ENCODE measurements around the gene FRMD4A. TPM values are rescaled to one million over a fixed set of nuclear protein-coding genes. Genes with fewer than 3 reads are reported as not detected.
A peak's percentile ranks its signal among the peaks of the same experiment; 100 is the strongest.

The FRMD4A gene
- total and polyA plus RNA-seq, 2 experiments from 2014 or later: 3.7 to 12.6 TPM

GRCh38 chr10:14116021-14116420 is 214.7 kb downstream of the FRMD4A start:
- TF ChIP-seq CTCF (IDR thresholded peaks at IDR 0.05; ENCODE audit: low read depth, low read length): no peak
- Histone ChIP-seq H3K27me3 (no peaks in the 10 kb centered on the region), H3K9me3 (ENCODE audit: low read depth) (no peaks in the 10 kb centered on the region), H3K4me1 (ENCODE audit: low read depth) (no peaks in the 10 kb centered on the region), H3K36me3 (no peaks in the 10 kb centered on the region), H3K4me3 (no peak overlapping the region), H3K27ac (no peak overlapping the region)
- no peak for DNase-seq (ENCODE audit: low read depth in 1 of 2, low spot score in 1 of 2)

GRCh38 chr10:14114791-14115190 is 215.9 kb downstream of the FRMD4A start:
- Histone ChIP-seq H3K4me1 (ENCODE audit: low read depth) (no peaks in the 10 kb centered on the region), H3K27me3 (no peaks in the 10 kb centered on the region), H3K36me3 (no peaks in the 10 kb centered on the region), H3K4me3 (no peak overlapping the region), H3K27ac (no peak overlapping the region), H3K9me3 (ENCODE audit: low read depth) (no peaks in the 10 kb centered on the region)
- DNase-seq (ENCODE audit: low read depth in 1 of 2, low spot score in 1 of 2): no peak
- TF ChIP-seq CTCF (IDR thresholded peaks at IDR 0.05; ENCODE audit: low read depth, low read length): no peak

DNA sequence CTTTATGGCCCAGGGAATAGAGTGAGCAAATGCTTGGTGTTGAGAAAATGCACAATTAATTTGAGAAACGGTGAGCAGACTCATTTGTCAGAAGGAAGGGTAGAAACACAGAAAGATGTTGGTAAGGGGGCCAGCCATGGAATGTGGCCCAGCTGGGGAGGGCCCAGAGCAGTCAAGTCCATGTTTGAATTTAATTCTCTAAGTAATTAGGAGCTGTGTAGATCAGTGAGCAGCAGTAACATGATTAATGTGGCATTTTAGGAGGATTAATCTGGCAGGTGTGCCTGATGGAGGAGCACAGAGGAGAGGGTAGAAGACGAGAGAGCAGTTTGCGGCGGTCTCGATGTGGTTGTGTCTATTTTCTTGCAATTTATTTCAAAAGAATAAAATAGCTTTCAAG is 218.7 kb downstream of the FRMD4A start:
- no peak for TF ChIP-seq CTCF (IDR thresholded peaks at IDR 0.05; ENCODE audit: low read depth, low read length)
- H3K36me3 ChIP-seq: no peaks in the 10 kb centered on the region
- H3K9me3 ChIP-seq (ENCODE audit: low read depth): no peaks in the 10 kb centered on the region
- no peak overlapping the region for H3K4me3 ChIP-seq
- no peaks in the 10 kb centered on the region for H3K4me1 ChIP-seq (ENCODE audit: low read depth)
- H3K27ac ChIP-seq: no peak overlapping the region
- DNase-seq (ENCODE audit: low read depth in 1 of 2, low spot score in 1 of 2): no peak
- no peaks in the 10 kb centered on the region for H3K27me3 ChIP-seq

DNA sequence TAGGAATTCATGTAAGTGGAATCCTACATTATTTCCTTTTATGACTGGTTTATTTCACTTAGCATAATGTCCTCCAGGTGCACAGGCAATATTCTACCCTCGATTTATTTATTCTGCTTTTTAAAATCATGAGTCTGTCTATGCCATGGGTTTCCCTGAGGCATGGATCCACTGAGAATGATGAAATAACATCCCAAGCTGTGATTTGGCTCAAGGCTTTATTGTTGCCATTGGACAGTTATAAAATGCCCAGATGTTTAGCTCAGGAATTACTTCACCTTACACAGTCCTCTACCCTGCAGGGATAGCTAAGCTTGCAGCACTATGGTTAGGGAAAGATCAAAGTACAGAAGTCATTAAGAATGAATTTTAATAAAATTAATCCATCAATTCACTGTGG is 219.5 kb downstream of the FRMD4A start:
- Histone ChIP-seq H3K4me3 (no peak overlapping the region), H3K27ac (no peak overlapping the region), H3K9me3 (ENCODE audit: low read depth) (no peaks in the 10 kb centered on the region), H3K4me1 (ENCODE audit: low read depth) (no peaks in the 10 kb centered on the region), H3K27me3 (no peaks in the 10 kb centered on the region), H3K36me3 (no peaks in the 10 kb centered on the region)
- DNase-seq (ENCODE audit: low read depth in 1 of 2, low spot score in 1 of 2): no peak
- no peak for TF ChIP-seq CTCF (IDR thresholded peaks at IDR 0.05; ENCODE audit: low read depth, low read length)

DNA sequence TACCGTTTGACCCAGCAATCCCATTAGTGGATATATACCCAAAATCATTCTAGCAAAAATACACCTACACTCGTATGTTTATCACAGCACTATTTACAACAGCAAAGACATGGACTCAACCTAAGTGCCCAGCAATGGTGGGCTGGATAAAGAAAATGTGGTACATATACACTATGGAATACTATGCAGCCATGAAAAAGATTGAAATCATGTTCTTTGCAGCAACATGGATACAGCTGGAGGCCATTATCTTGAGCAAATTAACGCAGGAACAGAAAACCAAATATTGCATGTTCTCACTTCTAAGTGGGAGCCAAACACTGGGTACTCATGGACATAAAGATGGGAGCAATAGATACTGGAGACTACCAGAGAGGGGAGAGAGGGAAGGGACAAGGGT is 223.9 kb downstream of the FRMD4A start:
- no peak for TF ChIP-seq CTCF (IDR thresholded peaks at IDR 0.05; ENCODE audit: low read depth, low read length)
- no peaks in the 10 kb centered on the region for H3K36me3 ChIP-seq
- no peak overlapping the region for H3K4me3 ChIP-seq
- DNase-seq (ENCODE audit: low read depth in 1 of 2, low spot score in 1 of 2): no peak
- H3K9me3 ChIP-seq (ENCODE audit: low read depth): no peaks in the 10 kb centered on the region
- no peaks in the 10 kb centered on the region for H3K4me1 ChIP-seq (ENCODE audit: low read depth)
- H3K27me3 ChIP-seq: no peaks in the 10 kb centered on the region
- H3K27ac ChIP-seq: no peak overlapping the region

GRCh38 chr10:14102056-14102455 is 228.7 kb downstream of the FRMD4A start:
- peak in 1 of 2 donors; percentile 11 for DNase-seq (ENCODE audit: low read depth in 1 of 2, low spot score in 1 of 2)
- Histone ChIP-seq H3K27me3 (no peaks in the 10 kb centered on the region), H3K27ac (no peak overlapping the region), H3K9me3 (ENCODE audit: low read depth) (no peaks in the 10 kb centered on the region), H3K4me3 (no peak overlapping the region), H3K4me1 (ENCODE audit: low read depth) (no peaks in the 10 kb centered on the region), H3K36me3 (no peaks in the 10 kb centered on the region)
- TF ChIP-seq CTCF (IDR thresholded peaks at IDR 0.05; ENCODE audit: low read depth, low read length): no peak
